WERI-Rb-1 (cell line): ENCODE data around the gene GOPC.

Source experiments
- DNase-seq: peaks from one replicate; pipeline ENCODE4 v3.0.0-alpha.2; 2020
- H3K27ac ChIP-seq: fragments of 250-450 bp; sonication (Bioruptor Pico); 2 replicates; pipeline ENCODE4 v1.5.1; 2020; ENCODE audit warnings: mild to moderate bottlenecking, moderate library complexity
- H3K27me3 ChIP-seq: fragments of 250-450 bp; sonication (Bioruptor Pico); 2 replicates; pipeline ENCODE4 v1.5.1; 2021; ENCODE audit warnings: mild to moderate bottlenecking, low read depth, moderate library complexity; ENCODE audit not compliant: insufficient read depth, severe bottlenecking
- H3K36me3 ChIP-seq: fragments of 250-450 bp; sonication (Bioruptor Pico); 2 replicates; pipeline ENCODE4 v1.5.1; 2020; ENCODE audit warnings: mild to moderate bottlenecking, moderate library complexity
- H3K4me3 ChIP-seq: 2 replicates; pipeline ENCODE4 v1.5.1; 2011; ENCODE audit warnings: low read depth, mild to moderate bottlenecking, control low read depth, low read length
- H3K9me3 ChIP-seq: fragments of 250-450 bp; sonication (Bioruptor Pico); 2 replicates; pipeline ENCODE4 v1.5.1; 2021; ENCODE audit warnings: mild to moderate bottlenecking, moderate library complexity; ENCODE audit not compliant: severe bottlenecking
- CTCF ChIP-seq: IDR thresholded peaks from 2 replicates; pipeline ENCODE4 v1.5.1; 2011; ENCODE audit warnings: low read depth, mild to moderate bottlenecking, control low read depth, inconsistent platforms, low read length

GOPC gene

GRCh38 chr6:117568247-117568646, 34.1 kb downstream of the GOPC start:
- H3K27ac ChIP-seq: no peak overlapping the region
- DNase-seq: no peak
- peaks cover 64% of the 10 kb centered on the region for H3K36me3 ChIP-seq
- H3K4me3 ChIP-seq: no peak overlapping the region
- TF ChIP-seq CTCF: no peak
- H3K27me3 ChIP-seq: no peaks in the 10 kb centered on the region
- H3K9me3 ChIP-seq: no peaks in the 10 kb centered on the region

- H3K27me3 ChIP-seq: no peaks in the 10 kb centered on the region
- no peak overlapping the region for H3K4me3 ChIP-seq
- peaks cover 49% of the 10 kb centered on the region for H3K36me3 ChIP-seq
- H3K27ac ChIP-seq: no peak overlapping the region
- no peaks in the 10 kb centered on the region for H3K9me3 ChIP-seq
- no peak for DNase-seq
- TF ChIP-seq CTCF: no peak
Measured at GRCh38 chr6:117564681-117565080, 37.6 kb downstream of the GOPC start.

- no peaks in the 10 kb centered on the region for H3K27me3 ChIP-seq
- H3K4me3 ChIP-seq: no peak overlapping the region
- no peaks in the 10 kb centered on the region for H3K9me3 ChIP-seq
- TF ChIP-seq CTCF: no peak
- H3K27ac ChIP-seq: no peak overlapping the region
- H3K36me3 ChIP-seq: peaks cover 19% of the 10 kb centered on the region
- DNase-seq: no peak
Measured at GRCh38 chr6:117561128-117561527, 41.2 kb downstream of the GOPC start.

- H3K36me3 ChIP-seq: peaks cover 11% of the 10 kb centered on the region
- H3K27ac ChIP-seq: no peak overlapping the region
- no peaks in the 10 kb centered on the region for H3K9me3 ChIP-seq
- no peak for TF ChIP-seq CTCF
- no peak overlapping the region for H3K4me3 ChIP-seq
- DNase-seq: no peak
- H3K27me3 ChIP-seq: no peaks in the 10 kb centered on the region
Measured at GRCh38 chr6:117559299-117559698, 43.0 kb downstream of the GOPC start.

- H3K27ac ChIP-seq: no peak overlapping the region
- no peak overlapping the region for H3K4me3 ChIP-seq
- no peaks in the 10 kb centered on the region for H3K9me3 ChIP-seq
- H3K27me3 ChIP-seq: no peaks in the 10 kb centered on the region
- TF ChIP-seq CTCF: no peak
- DNase-seq: no peak
- peaks cover 11% of the 10 kb centered on the region for H3K36me3 ChIP-seq
Measured at GRCh38 chr6:117558818-117559217, 43.5 kb downstream of the GOPC start.

GRCh38 chr6:117557951-117558350, 44.4 kb downstream of the GOPC start:
- H3K27ac ChIP-seq: no peak overlapping the region
- no peak for DNase-seq
- peaks cover 7% of the 10 kb centered on the region for H3K36me3 ChIP-seq
- TF ChIP-seq CTCF: no peak
- no peak overlapping the region for H3K4me3 ChIP-seq
- H3K27me3 ChIP-seq: no peaks in the 10 kb centered on the region
- H3K9me3 ChIP-seq: no peaks in the 10 kb centered on the region
